Measurements from ENCODE around the gene CCDC183. TPM values are rescaled to one million over a fixed set of nuclear protein-coding genes. Genes with fewer than 3 reads are reported as not detected.

Gene CCDC183
- total and polyA plus RNA-seq, 8 donors: 2.4 to 10.7 (median 3.1) TPM

- no peak for TF ChIP-seq CTCF (IDR thresholded peaks at IDR 0.05)
- intact Hi-C loops (cut with DNase I): no loop called here
- Histone ChIP-seq H3K9me3 (no peaks in the 10 kb centered on the region), H3K4me1 (peaks cover 22 to 26% (median 24%) of the 10 kb centered on the region in 3 donors), H3K4me3 (no peak within 1 kb of the TSS), H3K27me3 (no peaks in the 10 kb centered on the region), H3K36me3 (peaks cover 0 to 10% (median 0%) of the 10 kb centered on the region in 3 donors), H3K27ac (peak within 1 kb of the TSS in 3 of 4 donors; percentile 28 to 43 (median 42))
- ATAC-seq (peak in 2 of 4 donors; percentile 5 to 9), DNase-seq (peak; percentile 67 to 88 (median 78)), FAIRE-seq (no peak)
- WGBS, 2 donors: 32 to 43% methylated on average over 23 of the region's 23 CpGs
Measured at GRCh38 chr9:136851941-136852663, 56.0 kb downstream of the CCDC183 start, which contains the start of gene MAMDC4. MAMDC4 (plus strand) TSS chr9:136852346; CDS start chr9:136852417, 71 bp downstream.

GRCh38 chr9:136852664-136853595 is 56.8 kb downstream of the CCDC183 start:
- DNase-seq (peak in 5 of 6 donors; percentile 17 to 82 (median 55)), ATAC-seq (no peak), FAIRE-seq (no peak)
- Histone ChIP-seq H3K27me3 (no peaks in the 10 kb centered on the region), H3K9me3 (no peaks in the 10 kb centered on the region), H3K4me1 (peaks cover 27 to 32% (median 32%) of the 10 kb centered on the region in 3 donors), H3K4me3 (no peak overlapping the region), H3K27ac (no peak overlapping the region), H3K36me3 (peaks cover 0 to 10% (median 0%) of the 10 kb centered on the region in 3 donors)
- 87 to 89% methylated on average over 26 to 29 of the region's 29 CpGs for WGBS, 2 donors
- intact Hi-C loops (cut with DNase I): no loop called here
- no peak for TF ChIP-seq CTCF (IDR thresholded peaks at IDR 0.05)

GRCh38 chr9:136853596-136854112 is 57.5 kb downstream of the CCDC183 start:
- FAIRE-seq (no peak), DNase-seq (peak in 4 of 6 donors; percentile 8 to 80 (median 41)), ATAC-seq (no peak)
- WGBS, 2 donors: 85 to 92% methylated on average over 18 of the region's 18 CpGs
- H3K27ac ChIP-seq: no peak overlapping the region
- no peaks in the 10 kb centered on the region for H3K9me3 ChIP-seq
- peaks cover 34 to 39% (median 39%) of the 10 kb centered on the region in 3 donors for H3K4me1 ChIP-seq
- peaks cover 0 to 10% (median 0%) of the 10 kb centered on the region in 3 donors for H3K36me3 ChIP-seq
- intact Hi-C loops (cut with DNase I): no loop called here
- no peaks in the 10 kb centered on the region for H3K27me3 ChIP-seq
- TF ChIP-seq CTCF (IDR thresholded peaks at IDR 0.05): no peak
- H3K4me3 ChIP-seq: no peak overlapping the region

- FAIRE-seq (no peak), ATAC-seq (no peak), DNase-seq (peak in 5 of 6 donors; percentile 13 to 86 (median 63))
- 81 to 82% methylated on average over 27 to 30 of the region's 30 CpGs for WGBS, 2 donors
- H3K27ac ChIP-seq: no peak overlapping the region
- no peaks in the 10 kb centered on the region for H3K9me3 ChIP-seq
- H3K4me1 ChIP-seq: peaks cover 40 to 45% (median 45%) of the 10 kb centered on the region in 3 donors
- no peaks in the 10 kb centered on the region for H3K27me3 ChIP-seq
- no peak for TF ChIP-seq CTCF (IDR thresholded peaks at IDR 0.05)
- intact Hi-C loops (cut with DNase I): no loop called here
- no peak overlapping the region for H3K4me3 ChIP-seq
- H3K36me3 ChIP-seq: peaks cover 0 to 10% (median 0%) of the 10 kb centered on the region in 3 donors
Measured at GRCh38 chr9:136854113-136854841, 58.1 kb downstream of the CCDC183 start.

Measured in pancreas (tissue), 10 donors.